C4-2B (cell line): ENCODE data around the gene ALAS1.

ENCODE experiments used
- ZFX ChIP-seq: fragments of 450-650 bp; IDR thresholded peaks from 2 replicates; pipeline ENCODE4 v1.6.1; 2017
- TF ChIP-seq, protein P1 (sequence below): fragments of 450-650 bp; conservative IDR thresholded peaks from 2 replicates; pipeline ENCODE4 v1.5.1; 2017; ENCODE audit warnings: mild to moderate bottlenecking

DNA sequence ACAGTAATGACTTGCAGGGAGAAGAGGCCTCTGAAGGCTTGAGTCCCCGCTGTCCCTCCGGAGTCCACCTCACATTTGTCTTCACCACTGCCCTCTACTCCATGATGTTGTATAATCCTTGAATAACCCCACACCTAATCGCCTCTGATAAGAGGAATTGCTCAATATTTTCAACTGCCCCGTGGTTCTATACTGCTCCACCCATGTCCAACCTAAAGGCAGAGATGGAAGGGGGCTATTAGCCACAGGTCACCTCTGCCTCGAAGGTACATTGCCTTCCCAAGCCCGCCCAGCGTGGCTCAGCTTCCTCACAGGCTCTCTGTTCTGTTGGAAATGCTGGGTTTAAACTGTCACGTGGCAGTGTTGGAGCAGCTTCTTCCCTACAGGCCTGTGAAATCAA lies 15.0 kb downstream of the ALAS1 start:
- TF ChIP-seq, protein P1, sequence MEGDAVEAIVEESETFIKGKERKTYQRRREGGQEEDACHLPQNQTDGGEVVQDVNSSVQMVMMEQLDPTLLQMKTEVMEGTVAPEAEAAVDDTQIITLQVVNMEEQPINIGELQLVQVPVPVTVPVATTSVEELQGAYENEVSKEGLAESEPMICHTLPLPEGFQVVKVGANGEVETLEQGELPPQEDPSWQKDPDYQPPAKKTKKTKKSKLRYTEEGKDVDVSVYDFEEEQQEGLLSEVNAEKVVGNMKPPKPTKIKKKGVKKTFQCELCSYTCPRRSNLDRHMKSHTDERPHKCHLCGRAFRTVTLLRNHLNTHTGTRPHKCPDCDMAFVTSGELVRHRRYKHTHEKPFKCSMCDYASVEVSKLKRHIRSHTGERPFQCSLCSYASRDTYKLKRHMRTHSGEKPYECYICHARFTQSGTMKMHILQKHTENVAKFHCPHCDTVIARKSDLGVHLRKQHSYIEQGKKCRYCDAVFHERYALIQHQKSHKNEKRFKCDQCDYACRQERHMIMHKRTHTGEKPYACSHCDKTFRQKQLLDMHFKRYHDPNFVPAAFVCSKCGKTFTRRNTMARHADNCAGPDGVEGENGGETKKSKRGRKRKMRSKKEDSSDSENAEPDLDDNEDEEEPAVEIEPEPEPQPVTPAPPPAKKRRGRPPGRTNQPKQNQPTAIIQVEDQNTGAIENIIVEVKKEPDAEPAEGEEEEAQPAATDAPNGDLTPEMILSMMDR: no peak
- TF ChIP-seq ZFX: no peak
